Measurements from ENCODE around the gene GPD2.

GRCh38 chr2:156580501-156580900 lies 144.3 kb downstream of the GPD2 start:
- TF ChIP-seq POLR2A (IDR thresholded peaks at IDR 0.05) = no peak
- TF ChIP-seq CTCF (IDR thresholded peaks at IDR 0.05) = no peak
